Measurements from ENCODE around the gene ZMYND8.

The ZMYND8 gene

GRCh38 chr20:47356220-47356525 lies 326 bp downstream of the ZMYND8 start:
- Histone ChIP-seq H3K9me3 (ENCODE audit: control insufficient read depth in 1 of 2, low read length in 2 of 2) (no peaks in the 10 kb centered on the region), H3K36me3 (ENCODE audit: control insufficient read depth in 1 of 2, insufficient read depth in 2 of 2, low read length in 2 of 2) (no peaks in the 10 kb centered on the region), H3K27ac (ENCODE audit: low read length) (peak overlapping the region; percentile 98), H3K27me3 (ENCODE audit: low read depth, low read length) (no peaks in the 10 kb centered on the region), H3K4me1 (ENCODE audit: control insufficient read depth in 1 of 2, insufficient read depth in 2 of 2, low read length in 2 of 2) (peaks cover 70 to 91% of the 10 kb centered on the region in 2 donors), H3K4me3 (ENCODE audit: low read depth in 1 of 2, low read length in 2 of 2) (peak overlapping the region in 1 of 2 donors; percentile 56)

GRCh38 chr20:47355489-47356219 lies 845 bp downstream of the ZMYND8 start:
- Histone ChIP-seq H3K27me3 (ENCODE audit: low read depth, low read length) (no peaks in the 10 kb centered on the region), H3K27ac (ENCODE audit: low read length) (peak overlapping the region; percentile 98), H3K36me3 (ENCODE audit: control insufficient read depth in 1 of 2, insufficient read depth in 2 of 2, low read length in 2 of 2) (no peaks in the 10 kb centered on the region), H3K9me3 (ENCODE audit: control insufficient read depth in 1 of 2, low read length in 2 of 2) (no peaks in the 10 kb centered on the region), H3K4me3 (ENCODE audit: low read depth in 1 of 2, low read length in 2 of 2) (peak overlapping the region; percentile 18 to 56), H3K4me1 (ENCODE audit: control insufficient read depth in 1 of 2, insufficient read depth in 2 of 2, low read length in 2 of 2) (peaks cover 70 to 90% of the 10 kb centered on the region in 2 donors)

GRCh38 chr20:47354714-47355488 lies 1.6 kb downstream of the ZMYND8 start:
- peak overlapping the region; percentile 18 to 56 for H3K4me3 ChIP-seq (ENCODE audit: low read depth in 1 of 2, low read length in 2 of 2)
- H3K4me1 ChIP-seq (ENCODE audit: control insufficient read depth in 1 of 2, insufficient read depth in 2 of 2, low read length in 2 of 2), result peaks cover 75 to 85% of the 10 kb centered on the region in 2 donors
- no peaks in the 10 kb centered on the region for H3K27me3 ChIP-seq (ENCODE audit: low read depth, low read length)

GRCh38 chr20:47354464-47354713 lies 2.1 kb downstream of the ZMYND8 start:
- H3K4me1 ChIP-seq (ENCODE audit: control insufficient read depth in 1 of 2, insufficient read depth in 2 of 2, low read length in 2 of 2), result peaks cover 76 to 85% of the 10 kb centered on the region in 2 donors
- H3K4me3 ChIP-seq (ENCODE audit: low read depth in 1 of 2, low read length in 2 of 2), result peak overlapping the region; percentile 18 to 56
- peak overlapping the region; percentile 98 for H3K27ac ChIP-seq (ENCODE audit: low read length)
- H3K36me3 ChIP-seq (ENCODE audit: control insufficient read depth in 1 of 2, insufficient read depth in 2 of 2, low read length in 2 of 2), result no peaks in the 10 kb centered on the region
- H3K9me3 ChIP-seq (ENCODE audit: control insufficient read depth in 1 of 2, low read length in 2 of 2), result no peaks in the 10 kb centered on the region
- H3K27me3 ChIP-seq (ENCODE audit: low read depth, low read length), result no peaks in the 10 kb centered on the region

More at GRCh38 chr20:47354714-47355488, 1.6 kb downstream of the ZMYND8 start:
- peak overlapping the region; percentile 98 for H3K27ac ChIP-seq (ENCODE audit: low read length)
- no peaks in the 10 kb centered on the region for H3K36me3 ChIP-seq (ENCODE audit: control insufficient read depth in 1 of 2, insufficient read depth in 2 of 2, low read length in 2 of 2)
- H3K9me3 ChIP-seq (ENCODE audit: control insufficient read depth in 1 of 2, low read length in 2 of 2), result no peaks in the 10 kb centered on the region

GRCh38 chr20:47353692-47354463 lies 2.6 kb downstream of the ZMYND8 start:
- Histone ChIP-seq H3K4me3 (ENCODE audit: low read depth in 1 of 2, low read length in 2 of 2) (peak overlapping the region; percentile 23 to 56), H3K36me3 (ENCODE audit: control insufficient read depth in 1 of 2, insufficient read depth in 2 of 2, low read length in 2 of 2) (no peaks in the 10 kb centered on the region), H3K4me1 (ENCODE audit: control insufficient read depth in 1 of 2, insufficient read depth in 2 of 2, low read length in 2 of 2) (peaks cover 75 to 83% of the 10 kb centered on the region in 2 donors), H3K27ac (ENCODE audit: low read length) (peak overlapping the region; percentile 98), H3K9me3 (ENCODE audit: control insufficient read depth in 1 of 2, low read length in 2 of 2) (no peaks in the 10 kb centered on the region), H3K27me3 (ENCODE audit: low read depth, low read length) (no peaks in the 10 kb centered on the region)

- peaks cover 77 to 83% of the 10 kb centered on the region in 2 donors for H3K4me1 ChIP-seq (ENCODE audit: control insufficient read depth in 1 of 2, insufficient read depth in 2 of 2, low read length in 2 of 2)
- H3K4me3 ChIP-seq (ENCODE audit: low read depth in 1 of 2, low read length in 2 of 2), result peak overlapping the region; percentile 43 to 56
Observed at GRCh38 chr20:47353239-47353691, 3.2 kb downstream of the ZMYND8 start.

GRCh38 chr20:47352332-47353238 lies 3.9 kb downstream of the ZMYND8 start:
- Histone ChIP-seq H3K27ac (ENCODE audit: low read length) (peak overlapping the region; percentile 98), H3K36me3 (ENCODE audit: control insufficient read depth in 1 of 2, insufficient read depth in 2 of 2, low read length in 2 of 2) (no peaks in the 10 kb centered on the region), H3K4me3 (ENCODE audit: low read depth in 1 of 2, low read length in 2 of 2) (peak overlapping the region; percentile 43 to 56), H3K27me3 (ENCODE audit: low read depth, low read length) (no peaks in the 10 kb centered on the region), H3K9me3 (ENCODE audit: control insufficient read depth in 1 of 2, low read length in 2 of 2) (no peaks in the 10 kb centered on the region), H3K4me1 (ENCODE audit: control insufficient read depth in 1 of 2, insufficient read depth in 2 of 2, low read length in 2 of 2) (peaks cover 81 to 84% of the 10 kb centered on the region in 2 donors)

More at GRCh38 chr20:47353239-47353691, 3.2 kb downstream of the ZMYND8 start:
- Histone ChIP-seq H3K36me3 (ENCODE audit: control insufficient read depth in 1 of 2, insufficient read depth in 2 of 2, low read length in 2 of 2) (no peaks in the 10 kb centered on the region), H3K27me3 (ENCODE audit: low read depth, low read length) (no peaks in the 10 kb centered on the region), H3K27ac (ENCODE audit: low read length) (peak overlapping the region; percentile 98), H3K9me3 (ENCODE audit: control insufficient read depth in 1 of 2, low read length in 2 of 2) (no peaks in the 10 kb centered on the region)

GRCh38 chr20:47351643-47352331 lies 4.7 kb downstream of the ZMYND8 start:
- Histone ChIP-seq H3K36me3 (ENCODE audit: control insufficient read depth in 1 of 2, insufficient read depth in 2 of 2, low read length in 2 of 2) (peaks cover 0 to 7% of the 10 kb centered on the region in 2 donors), H3K27ac (ENCODE audit: low read length) (peak overlapping the region; percentile 98), H3K4me3 (ENCODE audit: low read depth in 1 of 2, low read length in 2 of 2) (peak overlapping the region; percentile 43 to 56), H3K4me1 (ENCODE audit: control insufficient read depth in 1 of 2, insufficient read depth in 2 of 2, low read length in 2 of 2) (peaks cover 76 to 80% of the 10 kb centered on the region in 2 donors), H3K27me3 (ENCODE audit: low read depth, low read length) (no peaks in the 10 kb centered on the region), H3K9me3 (ENCODE audit: control insufficient read depth in 1 of 2, low read length in 2 of 2) (no peaks in the 10 kb centered on the region)

GRCh38 chr20:47350691-47351545 lies 5.6 kb downstream of the ZMYND8 start:
- Histone ChIP-seq H3K4me1 (ENCODE audit: control insufficient read depth in 1 of 2, insufficient read depth in 2 of 2, low read length in 2 of 2) (peaks cover 71 to 74% of the 10 kb centered on the region in 2 donors), H3K9me3 (ENCODE audit: control insufficient read depth in 1 of 2, low read length in 2 of 2) (no peaks in the 10 kb centered on the region), H3K27me3 (ENCODE audit: low read depth, low read length) (no peaks in the 10 kb centered on the region), H3K36me3 (ENCODE audit: control insufficient read depth in 1 of 2, insufficient read depth in 2 of 2, low read length in 2 of 2) (peaks cover 0 to 7% of the 10 kb centered on the region in 2 donors), H3K4me3 (ENCODE audit: low read depth in 1 of 2, low read length in 2 of 2) (peak overlapping the region; percentile 14 to 19), H3K27ac (ENCODE audit: low read length) (peak overlapping the region; percentile 98)

Measured in muscle layer of duodenum (tissue), 2 donors.